ENCODE data around the gene MBNL2. TPM values are rescaled to one million over a fixed set of nuclear protein-coding genes. Genes with fewer than 3 reads are reported as not detected.

The MBNL2 gene
- total RNA-seq, 1 donor from 2014 or later: 61.2 TPM

DNA sequence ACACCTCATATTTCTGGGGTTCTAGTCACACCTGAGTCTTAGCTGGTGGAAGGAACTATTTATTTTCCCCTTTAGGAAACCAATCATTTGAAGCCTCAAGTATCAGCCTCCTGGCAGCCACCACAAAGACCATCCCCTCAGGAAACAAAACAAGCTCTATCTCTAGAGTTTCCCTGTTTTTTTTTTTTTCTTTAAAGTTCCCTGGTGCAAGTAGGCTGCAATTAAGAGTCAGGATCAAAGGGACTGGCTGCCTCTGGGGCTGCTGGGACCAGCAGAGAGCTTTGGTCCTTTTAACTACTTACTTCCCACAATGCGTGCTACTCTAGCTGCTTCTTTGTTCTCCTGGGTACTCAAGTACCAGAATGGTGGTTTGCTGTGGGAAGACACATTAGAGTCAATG is 11.4 kb downstream of the MBNL2 start:
- no peak for DNase-seq (ENCODE audit: low read depth)

DNA sequence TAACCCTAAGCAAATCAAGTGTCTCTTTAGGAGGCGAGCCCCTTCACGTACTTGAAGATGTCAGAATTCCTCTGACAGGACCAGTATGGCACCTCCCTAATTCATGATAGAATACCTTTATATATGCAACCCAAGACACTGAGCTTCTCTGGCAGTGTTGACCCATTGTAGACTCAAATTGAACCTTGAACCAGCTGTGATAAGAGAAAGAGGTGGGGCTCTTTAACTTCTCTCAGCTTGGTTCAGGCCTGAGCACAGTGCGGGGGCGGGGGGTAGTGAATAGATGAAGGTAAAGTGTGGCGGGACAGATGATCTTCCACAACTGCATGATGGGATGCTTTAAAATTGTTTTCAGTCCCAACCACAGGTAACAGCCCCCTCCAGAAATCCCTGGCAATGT is 12.1 kb downstream of the MBNL2 start:
- DNase-seq (ENCODE audit: low read depth): no peak

DNA sequence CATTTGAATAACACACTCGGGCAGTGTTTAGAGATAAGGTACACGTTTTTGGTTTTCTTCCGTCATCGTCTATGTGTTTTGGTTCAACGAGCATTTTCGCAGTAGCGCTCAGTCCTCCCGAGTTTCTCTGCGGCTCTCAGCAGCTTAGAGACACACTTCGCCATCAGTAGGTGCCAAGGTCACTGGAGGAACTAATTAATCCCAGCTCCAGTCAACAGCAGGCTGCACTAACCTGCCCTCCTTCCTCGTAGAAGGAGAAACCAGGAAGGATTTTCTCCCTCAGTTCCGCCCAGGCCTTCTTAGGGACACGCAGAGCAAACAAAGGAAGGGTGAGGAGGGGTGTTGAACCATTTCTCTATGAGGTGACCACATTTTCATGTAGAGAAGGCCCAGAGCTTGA is 12.6 kb downstream of the MBNL2 start:
- DNase-seq (ENCODE audit: low read depth): no peak

DNA sequence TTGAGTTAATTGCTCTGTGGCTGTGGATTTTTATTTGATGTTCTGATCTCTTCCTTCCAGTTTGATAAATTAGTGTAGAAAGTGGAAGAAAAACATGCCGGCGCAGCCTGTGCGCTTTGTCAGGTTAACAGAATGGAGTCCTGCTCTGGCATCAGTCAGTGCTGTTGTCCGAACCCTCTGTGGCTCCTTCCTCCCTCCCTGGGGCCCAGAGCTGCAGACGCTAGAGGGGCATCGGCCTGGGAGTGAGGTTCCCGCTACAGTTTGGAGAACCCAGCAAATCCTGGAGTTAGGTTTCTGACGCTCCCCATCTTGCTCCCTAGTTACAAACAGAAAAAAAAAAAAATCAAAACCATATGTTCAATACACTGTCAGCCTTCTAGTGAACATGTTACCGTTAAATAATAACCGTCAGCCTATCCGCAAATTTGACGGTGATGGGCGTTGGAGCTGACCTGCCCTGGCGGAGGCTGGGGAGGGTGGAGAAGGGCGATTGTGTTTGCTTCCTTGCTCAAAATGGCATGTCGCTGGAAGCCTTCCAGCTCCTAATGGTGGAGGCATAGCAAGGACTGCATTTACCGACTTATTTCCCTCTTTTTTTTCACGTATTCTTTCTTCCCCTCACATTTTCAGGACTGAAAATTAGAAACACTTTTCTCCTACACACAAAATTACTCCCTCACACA is 13.6 kb downstream of the MBNL2 start:
- DNase-seq (ENCODE audit: low read depth): no peak

DNA sequence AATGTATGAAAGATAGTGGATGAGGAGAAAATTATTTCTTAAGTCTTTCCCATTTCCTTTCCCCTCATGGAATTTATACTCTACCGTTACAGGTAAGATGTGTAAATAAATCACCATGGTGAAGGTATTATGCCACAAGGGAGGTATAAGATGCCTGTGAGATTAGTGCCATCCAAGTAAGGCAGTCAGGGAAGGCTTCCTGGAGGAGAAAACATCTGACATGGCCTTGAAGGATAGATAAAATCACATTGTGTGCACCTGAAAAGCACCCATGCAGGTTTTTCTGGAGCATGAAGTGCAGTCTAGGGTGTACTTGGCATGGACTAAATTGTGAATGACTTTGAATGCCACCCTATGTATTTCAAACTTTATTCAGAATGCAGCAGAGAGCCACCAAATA is 15.3 kb downstream of the MBNL2 start:
- DNase-seq (ENCODE audit: low read depth): no peak

DNA sequence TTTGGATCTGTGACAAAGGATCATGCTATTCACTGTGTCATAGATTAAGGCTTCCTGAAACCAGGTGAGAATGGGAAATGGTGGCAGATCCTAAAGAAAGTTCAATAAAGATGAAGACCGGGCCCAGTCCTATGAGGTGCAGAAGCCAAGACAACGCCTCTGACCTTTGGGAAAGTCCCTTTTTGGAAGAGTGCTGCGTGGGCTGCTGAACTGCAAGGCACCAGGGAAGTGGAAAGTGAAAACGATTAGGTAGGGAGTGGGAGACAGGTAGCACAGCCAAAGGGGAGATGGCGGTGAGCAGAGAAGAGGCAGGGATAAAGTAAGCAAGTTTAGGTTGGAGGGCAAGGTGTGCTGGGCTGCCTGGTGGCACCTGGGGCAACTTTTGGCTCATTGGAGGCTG is 16.3 kb downstream of the MBNL2 start:
- no peak for DNase-seq (ENCODE audit: low read depth)

DNA sequence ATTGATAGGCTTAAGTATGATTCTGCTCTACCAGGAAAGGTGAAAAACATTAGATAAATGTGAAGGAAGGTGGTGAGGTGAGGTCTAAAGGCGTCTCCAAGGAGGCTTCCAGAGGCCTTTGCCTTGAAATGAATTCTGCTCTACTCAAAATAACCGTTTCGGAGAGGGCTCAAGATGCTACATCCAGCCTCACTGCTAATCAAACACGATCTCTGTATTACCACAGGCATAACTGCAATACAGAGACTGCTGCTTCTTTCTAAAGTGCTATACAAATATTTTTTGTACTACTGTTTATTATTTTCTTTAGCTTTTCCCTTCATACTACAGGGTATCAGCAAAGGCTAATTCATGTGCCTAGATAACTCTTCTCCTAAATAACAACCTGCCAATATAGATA is 16.8 kb downstream of the MBNL2 start:
- DNase-seq (ENCODE audit: low read depth): no peak

DNA sequence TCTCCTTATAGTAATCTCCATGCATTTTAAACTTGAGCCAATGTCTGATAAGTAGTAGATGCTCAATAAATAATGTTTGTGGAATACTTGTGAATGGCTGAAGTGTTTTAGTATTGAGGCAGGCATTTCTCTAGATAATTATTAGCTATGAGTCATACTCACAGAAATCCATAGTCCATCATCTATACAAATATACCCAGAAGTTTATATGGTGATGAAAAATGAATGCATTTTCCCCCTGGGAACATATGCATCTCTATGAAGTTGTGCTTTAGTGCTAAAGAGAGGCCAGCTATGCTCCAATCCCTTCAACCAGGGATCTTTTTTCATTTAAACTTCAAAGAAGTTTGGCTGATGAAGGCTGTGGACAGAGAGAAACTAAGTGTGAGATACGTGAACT is 17.2 kb downstream of the MBNL2 start:
- no peak for DNase-seq (ENCODE audit: low read depth)

DNA sequence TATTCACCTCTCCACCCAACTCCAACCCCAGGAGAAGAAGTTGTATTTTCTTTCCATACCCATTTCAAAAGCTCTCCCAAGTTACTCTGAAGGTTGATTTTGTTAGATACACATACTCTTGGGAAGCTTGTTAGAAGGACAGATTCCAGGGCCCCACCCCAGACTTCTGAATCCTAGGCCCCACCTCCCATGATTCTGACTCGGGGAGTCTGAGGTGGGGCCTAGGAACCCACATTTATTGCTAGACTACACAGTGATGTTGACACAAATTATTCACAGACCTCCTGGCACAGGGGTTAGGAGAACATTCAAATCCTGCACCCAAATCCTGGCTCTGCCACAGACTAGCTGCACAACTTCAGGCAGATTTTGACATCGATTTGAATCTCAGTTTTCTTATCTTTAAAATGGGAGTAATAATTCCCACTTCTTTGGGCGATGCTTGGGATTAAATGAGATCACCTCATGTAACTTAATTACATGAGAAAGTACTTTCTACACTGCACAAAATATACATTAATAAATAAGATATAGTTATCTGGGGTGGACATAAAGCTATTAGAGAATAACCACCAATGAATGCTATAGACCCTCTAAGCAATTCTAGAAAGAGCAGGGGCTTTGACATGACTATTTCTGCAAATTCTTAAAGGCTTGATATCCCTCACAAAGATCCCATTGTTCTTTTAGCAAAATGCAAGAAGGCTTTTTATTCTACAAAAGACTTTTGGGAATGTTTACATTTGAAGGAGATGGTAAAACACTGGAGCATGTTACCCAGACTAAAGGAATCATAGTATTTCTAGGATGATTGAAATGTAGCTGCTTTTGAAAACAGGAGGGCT is 18.0 kb downstream of the MBNL2 start:
- DNase-seq (ENCODE audit: low read depth): no peak

DNA sequence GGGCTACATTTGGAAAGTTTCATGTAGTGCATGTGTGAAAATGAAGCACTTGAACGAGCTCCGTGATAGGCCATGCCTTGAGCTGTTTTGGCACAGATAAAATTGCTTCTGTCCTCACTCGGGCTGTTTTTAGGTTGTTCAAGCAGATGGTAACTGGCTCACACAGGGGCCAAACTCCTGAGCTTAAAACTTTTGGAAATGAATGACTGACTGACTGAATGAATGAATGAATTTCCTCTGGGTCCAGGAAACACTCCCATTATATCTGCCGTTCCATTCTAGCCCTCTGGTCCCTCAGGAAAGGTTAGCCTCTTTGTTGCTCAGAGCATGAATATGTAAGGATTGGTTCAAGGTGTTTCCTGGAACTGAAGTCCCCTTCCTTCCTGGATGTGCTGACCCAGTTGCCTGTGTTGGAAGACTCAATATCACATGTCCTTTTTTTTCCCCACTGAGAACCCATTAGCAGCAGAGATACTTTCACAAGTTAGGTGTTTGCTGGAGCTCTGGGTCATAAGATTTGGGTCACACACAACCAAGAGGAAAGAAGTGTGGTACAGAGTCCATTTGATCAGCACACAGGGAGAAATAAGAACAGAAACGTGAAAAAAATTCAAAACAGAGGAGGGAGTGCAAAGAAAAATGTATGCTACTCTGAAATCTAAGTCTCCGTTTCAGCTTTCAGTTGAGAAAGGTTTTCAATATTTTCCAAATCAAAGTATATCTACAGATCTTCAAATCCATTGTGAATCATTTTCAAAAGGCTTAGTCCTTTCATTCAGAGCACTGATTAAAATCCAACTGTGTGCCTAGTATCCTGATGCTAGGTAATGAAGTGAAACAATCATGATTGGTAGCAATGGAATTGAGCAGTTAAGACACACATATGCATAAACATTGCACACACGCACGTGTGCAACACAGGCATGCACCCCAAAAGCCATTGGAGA is 18.9 kb downstream of the MBNL2 start:
- DNase-seq (ENCODE audit: low read depth): no peak

DNA sequence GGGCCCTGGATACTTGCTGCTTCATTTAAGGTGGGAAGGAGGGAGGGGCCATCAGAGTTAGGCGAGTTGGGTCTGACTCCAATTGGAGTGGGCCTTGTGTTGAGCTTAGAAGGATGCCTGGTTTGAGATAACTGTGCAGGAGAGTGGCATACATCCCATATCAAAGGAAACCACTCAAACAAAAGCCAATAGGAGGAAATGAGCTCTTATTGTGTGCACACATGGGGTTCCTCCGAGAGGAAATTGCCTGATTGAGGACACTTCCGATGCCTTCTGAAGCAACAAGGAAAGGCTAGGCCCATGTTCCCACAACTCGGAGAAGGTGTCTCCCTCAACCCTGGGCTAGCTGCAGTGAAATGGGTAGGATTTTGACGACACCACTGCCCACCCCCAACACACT is 19.6 kb downstream of the MBNL2 start:
- DNase-seq (ENCODE audit: low read depth): no peak

DNA sequence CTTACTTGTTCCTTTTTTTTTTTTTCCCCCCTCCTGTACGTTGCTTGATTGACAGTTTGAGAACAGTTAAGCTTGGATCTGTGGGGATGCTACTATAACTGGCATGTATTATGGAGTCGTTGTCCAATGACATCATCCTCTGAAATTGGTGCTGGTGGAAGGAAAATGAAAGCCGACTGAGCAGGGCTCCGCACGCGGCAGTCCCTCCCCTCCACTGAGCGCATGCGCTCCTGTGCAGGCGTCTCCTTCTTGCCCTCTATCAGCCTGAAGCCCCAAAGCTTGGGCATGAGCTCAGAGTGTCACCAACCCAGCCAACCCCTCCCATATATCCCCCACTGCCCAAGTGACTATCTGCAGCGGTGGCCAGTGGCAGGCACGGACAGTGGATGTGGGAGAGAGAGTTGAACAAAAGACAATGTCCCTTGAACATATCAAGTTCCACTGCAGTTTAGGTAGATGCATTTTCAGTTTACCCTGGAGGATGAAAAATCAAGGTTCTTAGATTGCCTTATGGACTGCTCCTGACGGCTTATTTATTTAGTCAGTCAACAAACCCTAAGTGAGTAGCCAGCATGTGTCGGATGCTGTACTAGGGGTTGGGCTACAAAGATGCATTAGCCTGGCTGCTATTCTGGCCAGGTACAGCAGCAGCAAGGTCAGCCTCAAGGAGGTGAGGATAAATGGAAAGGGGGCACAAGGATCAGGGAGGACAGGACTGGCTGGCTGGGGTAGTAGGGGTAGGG is 20.8 kb downstream of the MBNL2 start:
- no peak for DNase-seq (ENCODE audit: low read depth)

DNA sequence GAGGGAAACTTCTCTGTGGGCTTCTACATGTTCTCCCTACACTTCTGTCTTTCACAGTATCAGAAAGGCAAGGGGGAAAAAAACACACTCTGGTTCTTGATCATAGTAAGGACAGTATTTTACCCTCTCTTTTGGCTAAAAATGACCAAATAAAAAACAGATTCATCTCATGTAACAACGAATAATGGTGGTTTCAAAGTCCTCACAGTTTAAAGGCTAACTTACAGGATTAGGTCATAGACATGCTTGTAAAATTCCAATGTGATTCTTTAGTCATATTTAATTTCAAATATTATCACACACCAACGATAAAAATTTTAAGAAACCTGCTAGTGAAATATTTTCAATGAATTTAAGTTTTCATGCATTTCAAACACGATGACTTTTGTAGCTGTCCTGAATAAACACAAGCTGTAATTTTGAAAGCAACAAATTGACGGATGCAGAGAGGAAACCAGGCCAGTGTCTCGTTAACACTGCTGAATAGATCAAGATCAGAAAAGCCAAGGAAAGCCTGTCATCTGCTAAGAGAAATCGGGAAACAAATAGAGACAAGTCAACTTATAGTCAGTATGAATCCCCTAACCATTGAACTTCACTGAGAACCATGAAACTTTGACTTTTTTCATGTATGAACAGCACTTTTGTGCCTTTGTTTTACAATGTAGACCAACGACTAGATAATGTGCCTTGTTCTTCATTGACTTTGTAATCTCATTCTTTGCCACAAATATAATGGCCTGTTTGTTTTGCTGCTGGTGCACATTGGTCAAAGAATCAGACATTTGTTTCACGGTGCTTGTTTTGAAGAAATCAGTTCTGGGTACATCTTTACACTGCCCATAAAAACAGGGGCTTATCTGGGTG is 22.0 kb downstream of the MBNL2 start:
- DNase-seq (ENCODE audit: low read depth): no peak

DNA sequence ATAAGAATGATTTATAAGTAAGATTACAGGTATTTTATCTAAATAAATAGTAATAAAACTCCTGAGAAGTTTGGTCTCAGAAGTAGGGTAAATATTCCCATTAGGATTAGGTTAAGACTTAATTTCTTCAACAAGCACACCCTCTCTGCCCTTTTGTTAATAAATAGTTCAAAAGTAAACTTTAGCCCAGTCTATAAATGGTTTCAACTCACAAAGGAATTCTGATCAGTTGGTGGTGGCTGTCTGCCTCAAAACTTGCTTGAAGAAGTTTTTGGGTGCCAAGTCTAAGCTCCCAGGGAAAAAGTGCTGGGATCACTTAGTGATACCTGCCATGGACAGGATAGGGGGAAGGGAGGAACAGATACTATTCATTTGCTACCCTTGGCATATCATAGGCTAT is 22.9 kb downstream of the MBNL2 start:
- DNase-seq (ENCODE audit: low read depth): no peak

DNA sequence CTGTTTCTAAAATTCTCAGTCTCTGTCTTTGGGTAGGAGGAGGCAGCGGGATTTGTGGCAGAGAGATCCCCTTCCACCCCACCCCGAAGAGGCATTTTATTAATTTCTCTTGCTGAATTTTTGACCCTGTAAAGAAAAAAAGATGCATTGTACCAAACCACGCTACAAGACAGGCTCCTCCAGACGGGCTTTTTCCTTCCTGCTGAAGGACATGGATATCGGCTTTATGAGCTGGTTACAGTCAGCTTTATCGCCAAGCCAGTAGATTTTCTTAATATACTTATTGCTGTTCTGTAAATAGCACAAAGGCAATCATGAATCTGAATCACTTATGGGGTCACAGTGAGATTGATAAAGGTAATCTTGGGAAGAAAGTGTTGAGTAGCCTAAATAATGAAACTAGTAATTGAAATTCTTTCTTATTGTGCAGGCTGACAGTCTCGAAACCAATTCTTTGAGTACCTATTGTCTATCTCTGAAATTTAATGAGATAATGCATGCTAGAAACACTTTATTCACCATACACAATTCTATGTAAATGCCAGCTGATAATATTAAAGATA is 24.5 kb downstream of the MBNL2 start:
- DNase-seq (ENCODE audit: low read depth): no peak

DNA sequence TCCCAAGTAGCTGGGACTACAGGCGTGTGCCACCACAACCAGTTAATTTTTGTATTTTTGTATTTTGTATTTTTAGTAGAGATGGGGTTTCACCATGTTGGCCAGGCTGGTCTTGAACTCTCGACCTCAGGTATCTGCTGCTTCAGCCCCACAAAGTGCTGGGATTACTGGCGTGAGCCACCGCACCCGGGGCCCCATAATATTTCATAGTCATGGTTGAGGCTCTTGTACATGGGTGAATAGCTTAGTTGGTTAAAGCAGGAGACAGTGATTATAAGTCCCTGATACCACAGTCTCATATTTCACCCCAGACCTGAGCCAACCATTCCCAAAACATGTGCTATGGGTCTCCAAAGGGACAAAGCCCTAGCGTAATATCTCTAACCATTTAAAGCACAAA is 26.1 kb downstream of the MBNL2 start:
- no peak for DNase-seq (ENCODE audit: low read depth)

DNA sequence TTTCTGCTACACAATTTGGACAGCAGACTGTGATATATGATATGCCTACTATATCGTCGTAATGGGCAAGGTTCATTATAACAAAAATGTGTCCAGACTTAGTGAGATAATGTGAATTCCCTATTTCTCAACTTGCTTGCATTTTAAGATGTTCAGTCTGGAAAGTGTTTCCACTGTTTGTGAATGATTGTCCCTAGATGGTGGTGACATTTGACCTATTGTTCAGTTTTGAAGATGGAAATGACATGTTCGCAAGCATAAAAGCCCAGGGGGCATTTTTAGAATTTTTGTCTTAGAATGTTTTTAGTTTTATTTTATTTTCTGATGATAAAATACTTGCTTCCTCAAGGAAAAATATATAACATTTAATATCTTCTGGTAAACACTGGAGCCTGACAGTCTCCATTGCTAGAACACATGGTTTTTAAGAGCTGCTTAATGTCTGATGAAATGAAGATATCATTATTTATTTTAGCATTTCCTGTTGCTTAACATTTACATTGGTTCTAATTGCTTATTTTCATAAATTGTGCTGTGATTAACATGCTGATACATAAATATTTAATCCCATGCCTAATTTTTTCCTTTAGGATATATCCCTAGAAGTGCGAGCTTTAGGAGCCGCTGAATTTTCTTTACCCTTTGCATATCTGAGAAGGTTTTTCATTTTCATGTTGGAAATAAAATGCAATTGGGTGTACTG is 27.1 kb downstream of the MBNL2 start:
- no peak for DNase-seq (ENCODE audit: low read depth)

DNA sequence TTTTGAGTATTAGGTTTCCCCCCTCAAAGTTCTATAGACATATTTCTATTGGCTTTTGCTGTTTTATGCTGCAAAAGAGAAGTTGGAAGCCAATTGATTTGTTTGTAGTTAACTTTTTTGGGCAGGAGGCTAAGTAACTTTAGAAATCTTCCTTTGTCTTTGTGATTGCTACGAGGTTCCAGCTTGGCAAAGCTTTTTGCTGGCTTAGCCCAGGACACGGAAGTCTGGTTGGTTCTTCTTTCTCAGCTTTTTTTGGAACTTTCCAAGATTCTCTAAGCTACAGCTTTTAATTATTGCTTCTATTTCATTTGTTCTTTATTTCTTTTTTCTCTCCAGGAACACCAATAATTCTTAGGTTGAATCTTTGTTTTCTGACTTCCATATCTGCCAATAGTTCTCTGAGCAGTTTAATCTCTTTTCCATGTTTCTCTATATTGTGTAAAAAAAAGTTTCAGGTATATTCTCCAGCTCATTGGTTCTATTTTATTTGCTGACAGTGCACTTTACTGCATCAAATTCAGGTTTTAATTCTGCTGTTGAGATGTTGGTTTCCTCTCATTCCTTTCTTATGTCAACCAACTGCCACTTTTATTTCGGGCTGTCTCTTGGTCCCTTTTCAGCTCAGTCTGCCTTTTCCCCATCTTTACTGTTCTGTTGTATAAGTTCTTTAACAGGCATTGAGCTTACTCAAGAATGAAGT is 27.8 kb downstream of the MBNL2 start:
- DNase-seq (ENCODE audit: low read depth): no peak

DNA sequence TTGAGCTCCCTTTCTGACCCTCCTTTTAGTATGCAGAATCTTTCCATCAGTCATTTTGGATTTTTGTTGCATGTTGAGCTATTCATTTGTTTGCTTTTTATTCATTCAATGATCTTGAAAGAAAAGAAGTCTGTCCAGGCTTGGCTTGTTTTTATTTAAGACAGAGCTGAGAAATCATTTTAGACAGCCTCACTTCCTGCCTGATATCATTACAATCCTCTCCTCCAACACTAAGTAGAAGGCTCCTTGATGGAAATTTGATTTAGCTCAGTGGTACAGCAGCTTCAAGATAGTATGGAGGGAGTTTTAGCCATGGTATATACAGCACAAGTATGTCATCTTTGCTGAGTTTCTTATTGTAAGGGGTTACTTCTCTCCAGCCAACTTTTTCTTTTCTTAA is 28.4 kb downstream of the MBNL2 start:
- DNase-seq (ENCODE audit: low read depth): no peak
